HG02943 (cell line): ENCODE results near the gene KCNK4.
A peak's percentile ranks its signal among the peaks of the same experiment; 100 is the strongest.
"Not testable (repeated sequence)": the region's sequence is repeated elsewhere in the genome, so short reads cannot be mapped to it uniquely, and the experiment has no call there.

ENCODE experiments used
- ATAC-seq: cut with Tn5 transposase; IDR thresholded peaks from one replicate; pipeline ENCODE4 v1.9.1; 2021; ENCODE audit warnings: mild to moderate bottlenecking, low read depth, moderate library complexity; ENCODE audit not compliant: unreplicated experiment

Gene KCNK4

GRCh38 chr11:64322925-64323260 is 31.8 kb downstream of the KCNK4 start:
- ATAC-seq: no peak

DNA sequence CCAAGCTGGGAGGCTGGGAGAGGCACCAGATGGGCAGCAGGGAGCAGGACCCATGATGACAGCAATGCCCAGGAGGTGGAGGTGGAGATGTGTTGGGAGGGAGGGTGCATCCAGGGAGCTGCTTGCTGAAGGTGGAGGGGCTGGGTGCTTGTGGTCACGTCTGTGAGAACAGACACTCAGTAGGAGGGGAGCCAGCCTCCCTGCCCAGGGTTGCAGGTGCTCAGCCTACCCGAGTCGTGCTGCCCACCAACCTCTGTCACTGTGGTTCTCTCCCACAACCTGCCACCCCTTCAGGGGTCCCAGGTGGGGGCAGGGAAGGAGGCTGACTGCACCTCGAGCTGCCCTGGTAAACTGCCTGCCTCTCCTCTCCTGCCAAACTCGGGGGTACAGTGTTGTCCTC is 32.3 kb downstream of the KCNK4 start:
- ATAC-seq: no peak

GRCh38 chr11:64323984-64324383 is 32.9 kb downstream of the KCNK4 start:
- not testable (repeated sequence) for ATAC-seq

GRCh38 chr11:64324692-64325469 is 33.8 kb downstream of the KCNK4 start:
- ATAC-seq: no peak

GRCh38 chr11:64327375-64327774 is 36.3 kb downstream of the KCNK4 start:
- no peak for ATAC-seq

DNA sequence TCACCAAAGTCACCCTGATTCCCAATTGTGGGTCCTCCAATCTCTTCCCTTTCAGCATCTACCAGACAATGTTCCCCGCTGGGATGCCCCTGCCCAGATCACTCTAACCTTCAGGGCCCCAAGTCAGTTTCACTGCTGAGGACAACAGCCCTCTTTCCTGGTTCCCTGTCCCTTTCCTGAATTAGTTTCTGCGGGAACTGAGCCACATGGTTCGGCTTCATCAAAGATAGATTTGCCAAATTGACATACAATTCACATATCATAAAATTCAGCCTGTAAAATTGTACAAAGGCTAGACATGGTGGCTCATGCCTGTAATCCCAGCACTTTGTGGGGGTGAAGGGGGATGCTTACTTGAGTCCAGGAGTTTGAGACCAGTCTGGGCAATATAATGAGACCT is 36.9 kb downstream of the KCNK4 start:
- no peak for ATAC-seq

GRCh38 chr11:64330888-64331287 is 39.8 kb downstream of the KCNK4 start:
- ATAC-seq: no peak

GRCh38 chr11:64331569-64332371 is 40.7 kb downstream of the KCNK4 start:
- no peak for ATAC-seq

DNA sequence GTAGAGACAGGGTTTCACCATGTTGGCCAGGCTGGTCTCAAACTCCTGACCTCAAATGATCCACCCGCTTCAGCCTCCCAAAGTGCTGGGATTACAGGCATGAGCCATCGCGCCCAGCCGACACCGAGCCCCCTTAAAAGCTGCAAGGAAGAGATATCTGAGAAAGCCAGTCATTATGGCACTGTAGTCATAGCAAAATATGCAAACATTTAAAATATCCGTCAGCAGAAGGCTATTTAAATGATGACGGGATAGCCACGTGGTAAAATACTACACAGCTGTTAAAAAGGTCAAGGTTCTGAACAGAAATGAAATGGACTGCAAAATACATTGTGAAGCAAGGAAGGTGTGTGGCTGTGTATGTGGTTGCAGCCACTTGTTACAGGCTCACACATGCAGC is 42.5 kb downstream of the KCNK4 start:
- ATAC-seq: no peak

GRCh38 chr11:64334764-64335735 is 43.9 kb downstream of the KCNK4 start:
- ATAC-seq: peak; percentile 49

GRCh38 chr11:64337538-64338249 is 46.6 kb downstream of the KCNK4 start:
- ATAC-seq: no peak

- ATAC-seq: no peak
These were observed 47.6 kb downstream of the KCNK4 start for GRCh38 chr11:64338716-64339115.

DNA sequence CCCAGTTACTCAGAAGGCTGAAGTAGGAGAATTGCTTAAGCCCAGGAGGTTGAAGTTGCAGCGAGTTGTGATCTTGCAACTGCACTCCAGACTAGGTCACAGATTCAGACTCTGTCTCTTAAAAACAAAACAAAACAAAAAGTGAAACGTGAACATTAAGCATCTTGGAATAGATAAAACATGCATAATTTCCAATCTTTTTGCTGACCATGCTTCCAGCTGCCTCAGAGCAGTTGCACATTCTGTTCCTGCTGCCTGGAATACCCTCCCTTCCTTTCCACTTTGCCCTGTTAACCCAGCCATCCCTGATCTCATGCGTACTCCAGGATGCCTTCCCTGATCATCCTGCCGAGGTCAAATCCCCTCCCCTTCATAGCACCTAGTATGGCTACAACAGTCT is 48.2 kb downstream of the KCNK4 start:
- ATAC-seq: no peak

GRCh38 chr11:64339754-64340408 is 48.8 kb downstream of the KCNK4 start, which contains the start of gene CCDC88B:
Gene CCDC88B (plus strand): TSS chr11:64340204. CDS start chr11:64340267, 63 bp downstream.
- no peak for ATAC-seq

DNA sequence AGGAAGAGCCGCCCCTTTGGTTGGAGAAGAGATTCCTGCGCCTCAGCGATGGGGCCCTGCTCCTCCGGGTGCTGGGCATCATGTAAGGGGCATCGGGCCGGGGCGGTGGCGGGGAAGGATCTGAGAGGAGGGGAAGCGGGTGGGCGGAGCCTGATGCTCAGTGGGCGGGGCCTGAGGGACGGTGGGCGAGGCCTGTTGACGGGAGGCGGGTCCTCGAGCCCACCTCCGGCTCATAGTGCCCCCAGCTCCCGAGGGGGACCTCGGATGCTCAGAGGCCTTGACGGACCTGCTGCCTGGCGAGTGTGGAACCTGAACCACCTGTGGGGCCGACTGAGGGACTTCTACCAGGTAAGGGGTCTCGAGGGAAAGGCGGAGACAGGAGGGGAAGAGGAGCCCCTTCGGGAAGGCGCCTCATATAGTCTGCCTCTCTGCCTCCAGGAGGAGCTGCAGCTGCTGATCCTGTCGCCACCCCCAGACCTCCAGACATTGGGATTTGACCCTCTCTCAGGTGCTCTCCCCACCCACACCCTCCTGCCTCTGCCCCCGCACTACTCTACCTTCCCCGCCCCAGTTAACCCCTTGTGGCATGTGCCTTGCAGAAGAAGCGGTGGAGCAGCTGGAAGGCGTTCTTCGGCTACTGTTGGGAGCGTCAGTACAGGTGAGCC is 49.7 kb downstream of the KCNK4 start:
- no peak for ATAC-seq

DNA sequence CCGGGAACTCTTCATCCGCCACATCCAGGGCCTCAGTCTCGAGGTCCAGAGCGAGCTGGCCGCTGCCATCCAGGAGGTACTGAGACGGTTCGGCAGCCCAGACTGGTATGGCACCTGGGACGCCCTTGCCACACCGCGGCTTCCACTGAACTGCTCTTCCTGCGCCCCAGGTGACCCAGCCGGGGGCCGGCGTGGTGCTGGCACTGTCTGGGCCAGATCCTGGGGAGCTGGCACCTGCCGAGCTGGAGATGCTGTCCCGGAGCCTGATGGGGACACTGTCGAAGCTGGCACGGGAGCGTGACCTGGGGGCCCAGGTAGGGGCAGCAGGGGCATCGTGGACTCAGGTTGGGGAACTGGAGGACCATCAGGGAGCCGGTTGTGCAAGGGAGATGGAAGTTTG is 50.3 kb downstream of the KCNK4 start:
- ATAC-seq: no peak

DNA sequence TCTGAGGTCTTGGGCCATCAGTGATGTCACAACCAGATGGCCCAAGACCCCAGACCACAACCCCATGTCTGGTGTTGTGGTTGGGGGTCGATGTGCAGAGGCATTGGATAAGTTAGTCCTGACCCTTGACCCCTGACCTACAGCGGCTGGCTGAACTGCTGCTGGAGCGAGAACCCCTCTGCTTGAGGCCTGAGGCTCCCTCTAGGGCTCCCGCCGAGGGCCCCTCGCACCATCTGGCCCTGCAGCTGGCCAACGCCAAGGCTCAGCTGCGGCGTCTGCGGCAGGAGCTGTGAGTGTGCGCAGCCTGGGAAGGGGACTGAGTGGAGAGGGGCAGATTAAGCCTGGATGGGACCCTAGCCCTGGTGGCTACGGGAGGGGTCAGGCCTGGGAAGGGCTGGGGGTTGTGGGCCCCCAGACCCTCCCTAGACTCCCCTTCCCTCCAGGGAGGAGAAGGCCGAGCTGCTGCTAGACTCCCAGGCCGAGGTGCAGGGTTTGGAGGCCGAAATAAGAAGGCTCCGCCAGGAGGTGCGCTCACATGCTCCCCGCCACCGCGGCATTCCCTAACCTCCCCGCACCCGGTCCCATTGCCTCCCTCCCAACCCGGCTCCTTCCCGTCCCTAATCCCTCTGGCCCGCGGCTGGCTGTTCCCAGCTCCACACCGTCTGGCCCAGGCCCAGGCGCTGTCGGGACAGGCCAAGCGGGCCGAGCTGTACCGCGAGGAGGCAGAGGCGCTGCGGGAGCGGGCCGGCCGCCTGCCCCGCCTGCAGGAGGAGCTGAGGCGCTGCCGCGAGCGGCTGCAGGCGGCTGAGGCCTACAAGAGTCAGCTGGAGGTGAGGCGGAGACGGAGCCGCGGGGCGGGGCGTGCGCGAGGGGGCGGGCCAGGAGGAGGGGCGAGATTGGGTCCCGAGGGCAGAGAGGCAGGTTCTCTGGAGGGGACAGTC is 51.0 kb downstream of the KCNK4 start:
- no peak for ATAC-seq
